NCI-H1092 treated with DMSO at 0.1 percent for 48 hours (cell line): ENCODE results near the gene MAP1A.
"Not testable (repeated sequence)": the region's sequence is repeated elsewhere in the genome, so short reads cannot be mapped to it uniquely, and the experiment has no call there.

Source experiments
- DNase-seq: peaks from one replicate; lab custom pipeline; 2025; lab: John Stamatoyannopoulos, UW

MAP1A gene

DNA sequence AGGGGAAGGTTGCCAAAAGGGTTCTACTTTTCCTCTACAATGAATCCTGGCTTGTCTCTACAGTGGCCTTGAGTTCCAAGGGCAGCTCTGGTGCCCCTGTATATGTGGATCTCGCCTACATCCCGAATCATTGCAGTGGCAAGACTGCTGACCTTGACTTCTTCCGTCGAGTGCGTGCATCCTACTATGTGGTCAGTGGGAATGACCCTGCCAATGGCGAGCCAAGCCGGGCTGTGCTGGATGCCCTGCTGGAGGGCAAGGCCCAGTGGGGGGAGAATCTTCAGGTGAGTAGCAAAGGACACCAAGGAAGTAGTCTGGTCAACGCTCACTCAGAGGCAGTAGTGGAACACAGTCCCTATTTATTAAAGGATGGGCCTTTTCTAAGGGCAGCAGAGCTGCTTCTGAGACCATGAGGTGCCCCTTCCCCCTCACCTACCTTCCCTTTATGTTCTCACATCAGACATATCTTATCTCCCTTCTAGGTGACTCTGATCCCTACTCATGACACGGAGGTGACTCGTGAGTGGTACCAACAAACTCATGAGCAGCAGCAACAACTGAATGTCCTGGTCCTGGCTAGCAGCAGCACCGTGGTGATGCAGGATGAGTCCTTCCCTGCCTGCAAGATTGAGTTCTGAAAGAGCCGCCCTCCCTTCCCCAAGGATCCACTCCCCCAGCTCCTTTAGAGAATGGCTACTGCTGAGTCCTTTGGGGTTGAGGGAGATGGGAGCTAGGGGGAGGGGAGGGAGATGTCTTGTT is 12.4 kb downstream of the MAP1A start:
- no peak for DNase-seq

DNA sequence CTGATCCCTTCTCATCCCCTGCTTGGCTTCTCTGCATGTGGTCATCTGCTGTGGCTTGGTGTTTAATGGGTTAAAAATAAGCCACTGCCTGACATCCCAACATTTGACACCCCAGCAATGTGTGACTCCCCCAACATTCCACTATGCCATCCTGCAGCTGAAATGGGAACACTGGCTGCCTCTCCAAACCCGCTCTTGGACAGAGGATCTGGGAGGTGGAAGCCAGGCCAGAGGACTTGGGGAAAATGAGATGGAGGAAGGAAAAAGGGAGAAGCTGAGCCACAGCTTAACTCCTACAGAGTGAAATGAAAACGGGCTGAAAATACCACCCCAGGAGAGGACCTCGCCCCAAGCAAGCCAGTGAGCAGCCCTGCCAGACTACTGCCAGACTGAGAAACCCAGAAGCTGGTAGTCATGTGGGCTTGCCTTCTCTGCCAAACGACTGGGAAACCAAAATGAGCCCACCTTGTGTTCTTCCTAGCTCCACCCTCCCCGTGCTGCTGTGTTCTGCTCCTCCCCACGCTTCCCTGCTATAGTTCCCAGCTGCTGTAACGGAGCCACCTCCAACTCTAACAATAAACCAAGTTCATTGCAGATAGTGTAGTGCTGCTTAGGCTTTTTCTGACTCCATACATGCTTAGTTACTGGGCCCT is 13.7 kb downstream of the MAP1A start:
- DNase-seq = no peak

- not testable (repeated sequence) for DNase-seq
Measured at GRCh38 chr15:43532826-43533225, 15.4 kb downstream of the MAP1A start.

GRCh38 chr15:43534897-43535296 is 17.5 kb downstream of the MAP1A start:
- no peak for DNase-seq

DNA sequence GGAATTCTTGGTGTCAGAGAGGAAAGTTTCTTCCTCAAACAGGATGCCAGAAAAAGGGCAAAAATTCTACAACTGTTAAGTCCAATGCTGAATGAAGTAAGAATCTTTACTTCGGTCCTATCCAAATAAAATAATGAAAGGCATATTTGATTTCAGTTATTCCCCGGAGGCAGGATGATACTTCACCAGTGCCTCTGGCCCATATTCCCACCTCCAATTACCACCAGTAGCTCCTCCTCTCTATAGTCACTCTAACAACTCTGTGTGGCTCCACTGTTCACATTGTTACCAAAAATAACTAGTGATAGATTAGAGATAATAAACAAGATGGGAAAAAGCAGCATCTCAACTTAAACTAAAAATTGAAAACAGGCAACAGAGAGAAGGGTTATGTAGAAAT is 20.7 kb downstream of the MAP1A start:
- DNase-seq = no peak

- no peak for DNase-seq
Measured at GRCh38 chr15:43541785-43542184, 24.4 kb downstream of the MAP1A start.

DNA sequence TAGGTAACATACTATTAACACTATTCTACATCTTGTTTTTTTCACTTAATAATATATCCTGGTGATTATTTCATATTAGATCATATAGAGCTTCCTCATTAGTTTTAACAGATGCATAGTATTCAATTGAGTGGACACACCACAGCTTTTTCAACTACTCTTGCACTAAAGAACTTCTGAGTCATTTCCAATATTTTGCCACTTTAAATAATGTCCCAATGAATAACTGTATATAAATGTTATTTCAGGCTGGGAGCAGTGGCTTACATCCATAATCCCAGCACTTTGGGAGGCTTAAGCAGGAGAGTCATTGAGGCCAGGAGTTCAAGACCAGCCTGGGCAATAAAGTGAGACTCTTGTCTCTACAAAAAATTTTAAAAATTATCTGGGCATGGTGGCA is 26.9 kb downstream of the MAP1A start:
- DNase-seq = no peak

DNA sequence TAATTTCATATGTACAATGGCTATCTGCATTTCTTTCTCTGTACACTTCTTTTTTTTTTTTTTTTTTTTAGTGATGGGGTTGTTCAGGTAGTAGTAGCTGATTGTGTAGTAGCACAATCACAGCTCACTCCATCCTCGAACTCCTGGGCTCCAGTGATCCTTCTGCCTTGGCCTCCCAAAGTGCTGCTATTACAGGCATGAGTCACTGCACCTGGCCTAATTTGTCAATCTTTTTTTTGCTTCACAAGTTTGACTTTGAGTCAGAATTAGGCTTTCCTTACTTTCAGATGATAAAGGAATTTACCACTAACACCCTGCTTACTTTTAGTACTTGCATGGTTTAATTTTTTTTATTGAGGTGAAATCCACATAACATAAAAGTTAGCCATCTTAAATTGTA is 28.0 kb downstream of the MAP1A start:
- no peak for DNase-seq

DNA sequence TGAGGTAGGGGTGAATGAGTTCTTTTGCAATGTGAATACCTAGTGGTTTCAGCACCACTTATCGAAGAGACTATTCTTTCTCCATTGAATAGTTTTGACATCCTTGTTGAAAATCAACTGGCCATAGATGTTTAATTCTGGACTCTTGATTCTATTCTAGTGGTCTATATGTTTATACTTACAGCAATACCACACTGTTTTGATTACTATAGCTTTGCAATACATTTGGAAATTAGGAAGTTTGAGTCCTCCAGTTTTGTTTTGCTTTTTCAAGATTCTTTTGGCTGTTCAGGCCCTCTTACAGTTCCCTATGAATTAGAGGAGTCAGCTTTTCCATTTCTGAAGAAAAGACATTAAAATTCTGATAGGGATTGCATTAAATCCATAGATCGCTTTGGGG is 30.1 kb downstream of the MAP1A start:
- no peak for DNase-seq

DNA sequence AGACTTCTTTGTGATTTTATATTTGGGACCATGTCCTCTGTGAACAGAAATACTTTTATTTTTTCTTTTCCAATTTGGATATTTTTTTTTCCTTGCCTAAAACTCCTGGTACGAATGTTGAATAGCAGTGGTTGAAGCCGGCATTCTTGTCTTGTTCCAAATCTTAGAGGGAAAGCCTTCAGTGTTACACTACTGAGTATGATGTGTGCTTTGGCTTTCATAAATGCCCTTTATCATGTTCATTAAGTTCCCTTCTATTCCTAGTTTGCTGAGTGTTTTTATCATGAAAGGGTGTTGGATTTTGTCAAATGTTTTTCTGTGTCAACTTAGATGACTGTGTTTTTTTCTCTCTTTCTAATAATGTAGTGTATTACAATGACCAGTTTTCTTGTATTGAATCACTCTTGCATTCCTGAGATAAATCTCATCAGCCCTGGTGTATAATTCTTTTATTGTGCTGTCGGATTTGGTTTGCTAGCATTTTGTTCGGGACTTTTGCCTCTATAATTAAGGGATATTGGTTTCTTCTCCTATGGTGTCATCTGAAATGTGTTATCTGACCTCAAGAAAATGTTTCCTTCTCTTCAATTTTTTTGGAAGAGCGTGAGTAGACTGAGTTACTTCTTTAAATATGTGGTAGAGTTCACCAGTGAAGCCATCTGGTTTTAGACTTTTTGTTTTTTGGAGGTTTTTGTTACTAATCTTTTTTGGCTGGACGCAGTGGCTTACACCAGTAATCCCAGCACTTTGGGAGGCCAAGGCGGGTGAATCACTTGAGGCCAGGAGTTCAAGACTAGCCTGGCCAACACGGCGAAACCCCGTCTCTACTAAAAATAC is 33.3 kb downstream of the MAP1A start:
- no peak for DNase-seq

DNA sequence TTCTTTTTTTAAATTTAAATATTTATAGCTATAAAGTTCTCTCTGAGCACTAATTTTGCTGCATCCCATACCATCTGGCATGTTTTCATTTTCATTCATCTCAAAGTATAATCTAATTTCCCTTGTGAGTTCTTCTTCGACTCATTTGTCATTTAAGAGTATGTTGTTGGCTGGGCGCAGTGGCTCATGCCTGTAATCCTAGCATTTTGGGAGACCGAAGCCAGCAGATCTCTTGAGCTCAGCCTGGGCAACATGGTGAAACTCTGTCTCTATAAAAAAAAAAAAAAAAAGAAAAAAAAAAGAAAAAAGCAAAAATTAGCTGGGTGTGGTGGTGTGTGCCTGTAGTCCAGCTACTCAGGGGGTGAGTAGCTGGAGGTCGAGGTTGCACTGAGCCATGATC is 34.8 kb downstream of the MAP1A start:
- no peak for DNase-seq

- DNase-seq = no peak
Measured at GRCh38 chr15:43552986-43553385, 35.6 kb downstream of the MAP1A start.

DNA sequence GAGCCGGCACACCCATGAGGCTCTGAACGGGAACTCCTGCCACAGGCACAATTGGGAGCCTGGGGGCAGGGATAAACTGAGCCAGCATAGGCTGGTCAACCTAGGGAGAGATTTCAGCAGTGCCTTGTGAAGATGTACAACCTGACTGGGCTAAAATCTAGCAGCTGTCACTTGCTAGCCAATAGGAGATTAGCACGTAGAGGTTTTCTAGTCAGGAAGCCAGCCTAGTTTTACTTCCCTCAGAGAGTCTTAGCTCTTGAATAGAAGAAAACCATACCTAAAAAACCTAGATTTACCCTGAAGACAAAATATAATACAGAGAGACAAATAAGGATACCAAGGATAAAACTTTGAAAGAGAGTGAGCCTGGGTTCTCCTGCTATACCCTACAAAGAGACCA is 45.3 kb downstream of the MAP1A start:
- not testable (repeated sequence) for DNase-seq

GRCh38 chr15:43563793-43564192 is 46.4 kb downstream of the MAP1A start:
- DNase-seq = not testable (repeated sequence)

GRCh38 chr15:43566615-43567014 is 49.2 kb downstream of the MAP1A start:
- DNase-seq = not testable (repeated sequence)

GRCh38 chr15:43574607-43575006 is 57.2 kb downstream of the MAP1A start:
- DNase-seq = not testable (repeated sequence)
